ENCODE data around the gene ZNF599.

ZNF599 gene

GRCh38 chr19:34778342-34778741 lies 5.3 kb upstream of the ZNF599 start:
- CTCF ChIA-PET, result no interaction called here
- Mint-ChIP-seq H3K4me3 (no peak overlapping the region), H3K4me1 (peaks cover under 1% of the 10 kb centered on the region), H3K9me3 (peaks cover 14% of the 10 kb centered on the region), H3K36me3 (no peaks in the 10 kb centered on the region), H3K27me3 (no peaks in the 10 kb centered on the region), H3K27ac (no peak overlapping the region)
- DNase-seq, result no peak

GRCh38 chr19:34774857-34775256 lies 1.8 kb upstream of the ZNF599 start:
- H3K36me3 Mint-ChIP-seq, result peaks cover 15% of the 10 kb centered on the region
- peaks cover 5% of the 10 kb centered on the region for H3K27me3 Mint-ChIP-seq
- H3K27ac Mint-ChIP-seq, result no peak overlapping the region
- peaks cover 22% of the 10 kb centered on the region for H3K9me3 Mint-ChIP-seq
- no peak for DNase-seq
- H3K4me3 Mint-ChIP-seq, result no peak overlapping the region
- peaks cover 17% of the 10 kb centered on the region for H3K4me1 Mint-ChIP-seq
- CTCF ChIA-PET, result no interaction called here

GRCh38 chr19:34773555-34773864 lies 495 bp upstream of the ZNF599 start:
- CTCF ChIA-PET, result no interaction called here
- Mint-ChIP-seq H3K4me1 (peaks cover 17% of the 10 kb centered on the region), H3K9me3 (peaks cover 22% of the 10 kb centered on the region), H3K36me3 (peaks cover 15% of the 10 kb centered on the region), H3K4me3 (peak overlapping the region; percentile 92), H3K27ac (no peak overlapping the region), H3K27me3 (peaks cover 5% of the 10 kb centered on the region)
- DNase-seq, result no peak

GRCh38 chr19:34767951-34768350 lies 5.1 kb downstream of the ZNF599 start:
- H3K36me3 Mint-ChIP-seq, result peaks cover 56% of the 10 kb centered on the region
- H3K27ac Mint-ChIP-seq, result no peak overlapping the region
- H3K9me3 Mint-ChIP-seq, result peaks cover 31% of the 10 kb centered on the region
- CTCF ChIA-PET, result no interaction called here
- no peak for DNase-seq
- peaks cover 13% of the 10 kb centered on the region for H3K4me1 Mint-ChIP-seq
- peaks cover 2% of the 10 kb centered on the region for H3K27me3 Mint-ChIP-seq
- no peak overlapping the region for H3K4me3 Mint-ChIP-seq

GRCh38 chr19:34766386-34766785 lies 6.6 kb downstream of the ZNF599 start:
- H3K4me3 Mint-ChIP-seq, result no peak overlapping the region
- peaks cover 1% of the 10 kb centered on the region for H3K4me1 Mint-ChIP-seq
- H3K27ac Mint-ChIP-seq, result no peak overlapping the region
- DNase-seq, result no peak
- peaks cover 56% of the 10 kb centered on the region for H3K36me3 Mint-ChIP-seq
- CTCF ChIA-PET, result no interaction called here
- no peaks in the 10 kb centered on the region for H3K27me3 Mint-ChIP-seq
- peaks cover 39% of the 10 kb centered on the region for H3K9me3 Mint-ChIP-seq

- Mint-ChIP-seq H3K36me3 (peaks cover 24% of the 10 kb centered on the region), H3K27me3 (no peaks in the 10 kb centered on the region), H3K4me1 (no peaks in the 10 kb centered on the region), H3K4me3 (no peak overlapping the region), H3K9me3 (peaks cover 73% of the 10 kb centered on the region), H3K27ac (no peak overlapping the region)
- DNase-seq, result no peak
- CTCF ChIA-PET, result no interaction called here
Measured at GRCh38 chr19:34759218-34759917, 13.6 kb downstream of the ZNF599 start.

GRCh38 chr19:34757441-34757840 lies 15.6 kb downstream of the ZNF599 start:
- H3K36me3 Mint-ChIP-seq, result peaks cover 14% of the 10 kb centered on the region
- CTCF ChIA-PET, result no interaction called here
- H3K27ac Mint-ChIP-seq, result no peak overlapping the region
- no peak for DNase-seq
- H3K4me1 Mint-ChIP-seq, result no peaks in the 10 kb centered on the region
- peaks cover 71% of the 10 kb centered on the region for H3K9me3 Mint-ChIP-seq
- H3K4me3 Mint-ChIP-seq, result no peak overlapping the region
- no peaks in the 10 kb centered on the region for H3K27me3 Mint-ChIP-seq

GRCh38 chr19:34744896-34745690 lies 27.9 kb downstream of the ZNF599 start:
- CTCF ChIA-PET, result no interaction called here
- no peaks in the 10 kb centered on the region for H3K4me1 Mint-ChIP-seq
- H3K27ac Mint-ChIP-seq, result no peak overlapping the region
- no peaks in the 10 kb centered on the region for H3K27me3 Mint-ChIP-seq
- H3K36me3 Mint-ChIP-seq, result peaks cover 16% of the 10 kb centered on the region
- H3K4me3 Mint-ChIP-seq, result no peak overlapping the region
- H3K9me3 Mint-ChIP-seq, result peaks cover 70% of the 10 kb centered on the region
- DNase-seq, result no peak

- DNase-seq, result no peak
- peaks cover 7% of the 10 kb centered on the region for H3K27me3 Mint-ChIP-seq
- peaks cover 26% of the 10 kb centered on the region for H3K4me1 Mint-ChIP-seq
- H3K4me3 Mint-ChIP-seq, result peak overlapping the region; percentile 92
- CTCF ChIA-PET, result no interaction called here
- peaks cover 40% of the 10 kb centered on the region for H3K36me3 Mint-ChIP-seq
- H3K9me3 Mint-ChIP-seq, result peaks cover 23% of the 10 kb centered on the region
- peak overlapping the region; percentile 97 for H3K27ac Mint-ChIP-seq
Measured at GRCh38 chr19:34734537-34735103, 38.4 kb downstream of the ZNF599 start.

- H3K27ac Mint-ChIP-seq, result peak within 1 kb of the TSS; percentile 97
- peak within 1 kb of the TSS; percentile 92 for H3K4me3 Mint-ChIP-seq
- peaks cover 7% of the 10 kb centered on the region for H3K27me3 Mint-ChIP-seq
- H3K4me1 Mint-ChIP-seq, result peaks cover 26% of the 10 kb centered on the region
- peaks cover 17% of the 10 kb centered on the region for H3K9me3 Mint-ChIP-seq
- CTCF ChIA-PET, result interaction anchor here (0.9 kb wide), 1 partner anchor 58 kb away, joined by 3 read pairs; no protein-coding TSS in a partner anchor
- DNase-seq, result peak; percentile 89
- H3K36me3 Mint-ChIP-seq, result peaks cover 33% of the 10 kb centered on the region
Measured at GRCh38 chr19:34733746-34734536, 39.1 kb downstream of the ZNF599 start, which contains the start of gene ZNF181. TSS of gene ZNF181 (plus strand) at chr19:34734243. CDS start at chr19:34735038, 795 bp downstream.

- Mint-ChIP-seq H3K27ac (peak overlapping the region; percentile 97), H3K36me3 (peaks cover 29% of the 10 kb centered on the region), H3K4me3 (peak overlapping the region; percentile 92), H3K27me3 (peaks cover 7% of the 10 kb centered on the region), H3K9me3 (peaks cover 15% of the 10 kb centered on the region), H3K4me1 (peaks cover 26% of the 10 kb centered on the region)
- CTCF ChIA-PET, result interaction anchor here (0.9 kb wide), 1 partner anchor 57 kb away, joined by 3 read pairs; no protein-coding TSS in a partner anchor
- no peak for DNase-seq
Measured at GRCh38 chr19:34733266-34733745, 39.7 kb downstream of the ZNF599 start.

- Mint-ChIP-seq H3K4me1 (peaks cover 26% of the 10 kb centered on the region), H3K4me3 (peak overlapping the region; percentile 58), H3K36me3 (peaks cover 26% of the 10 kb centered on the region), H3K27ac (peak overlapping the region; percentile 33), H3K27me3 (peaks cover 7% of the 10 kb centered on the region), H3K9me3 (peaks cover 12% of the 10 kb centered on the region)
- no peak for DNase-seq
- CTCF ChIA-PET, result no interaction called here
Measured at GRCh38 chr19:34732612-34733211, 40.3 kb downstream of the ZNF599 start.

- Mint-ChIP-seq H3K9me3 (peaks cover 12% of the 10 kb centered on the region), H3K27ac (no peak overlapping the region), H3K4me1 (peaks cover 26% of the 10 kb centered on the region), H3K36me3 (peaks cover 23% of the 10 kb centered on the region), H3K4me3 (peak overlapping the region; percentile 4), H3K27me3 (peaks cover 7% of the 10 kb centered on the region)
- CTCF ChIA-PET, result no interaction called here
- DNase-seq, result no peak
Measured at GRCh38 chr19:34731964-34732363, 41.1 kb downstream of the ZNF599 start.
